B cell (primary cell): ENCODE measurements around the gene SAP30. TPM values are rescaled to one million over a fixed set of nuclear protein-coding genes. Genes with fewer than 3 reads are reported as not detected.

ENCODE experiments used
- ATAC-seq: fragments of 200-7000 bp; cut with Tn5 transposase; one replicate; pipeline ENCODE4 v1.10.0; 2021; ENCODE audit warnings: low read depth, mild to moderate bottlenecking, moderate number of reproducible peaks, moderate library complexity
- CTCF ChIA-PET: fragments of 350-600 bp; sonication (Branson Sonifier 250); formaldehyde crosslinking; loops from one replicate; lab custom pipeline; 2021; ENCODE audit warnings: antibody characterized with exemption, inconsistent platforms; lab: Charles Lee
- POLR2A ChIA-PET: fragments of 350-600 bp; sonication (Branson Sonifier 250); formaldehyde crosslinking; loops from one replicate; lab custom pipeline; 2021; ENCODE audit warnings: antibody characterized with exemption; lab: Charles Lee
- DNase-seq: peaks from one replicate; pipeline ENCODE4 v3.0.0; 2013
- H2AFZ ChIP-seq: 2 replicates; pipeline ENCODE4 v1.6.1; 2012; ENCODE audit warnings: mild to moderate bottlenecking, low read depth, low read length; ENCODE audit not compliant: insufficient read depth, poor library complexity, severe bottlenecking
- H3K27ac ChIP-seq, 2 donors: 1 replicate in 1 of 2; 2 replicates in 1 of 2; pipeline ENCODE4 v1.5.1; 2012 to 2013; ENCODE audit warnings: low read length in 2 of 2, mild to moderate bottlenecking in 2 of 2, moderate library complexity in 1 of 2
- H3K27me3 ChIP-seq, 4 experiments: fragments of 200-600 bp in 1 of 4; sonication (generic) in 1 of 4; replicated peaks in 1 of 4; 1 replicate in 2 of 4; 2 replicates in 2 of 4; pipeline versions ENCODE4 v1.6.1 to v1.7.0; 2013 to 2016; ENCODE audit warnings: low read length in 3 of 4, mild to moderate bottlenecking in 2 of 4, mixed read lengths in 1 of 4, moderate library complexity in 1 of 4; ENCODE audit not compliant: insufficient read depth in 4 of 4, control insufficient read depth in 3 of 4; ENCODE audit errors: control extremely low read depth in 1 of 4
- H3K36me3 ChIP-seq, 2 experiments: replicated peaks in 1 of 2; 1 replicate in 1 of 2; 2 replicates in 1 of 2; pipeline versions ENCODE4 v1.6.1 to v1.7.1; 2013; ENCODE audit warnings: low read length in 1 of 2; ENCODE audit not compliant: insufficient read depth in 2 of 2, control insufficient read depth in 1 of 2; ENCODE audit errors: control extremely low read depth in 1 of 2, extremely low read depth in 1 of 2
- H3K4me1 ChIP-seq, 2 donors: fragments of 200-600 bp in 1 of 2; sonication (generic) in 1 of 2; 1 replicate in 1 of 2; 2 replicates in 1 of 2; pipeline versions ENCODE4 v1.5.1 to v1.6.1; 2013 to 2017; ENCODE audit warnings: low read length in 2 of 2; ENCODE audit not compliant: control insufficient read depth in 2 of 2, insufficient read depth in 2 of 2
- H3K4me2 ChIP-seq: replicated peaks from 2 replicates; pipeline ENCODE3; 2012; ENCODE audit warnings: mild to moderate bottlenecking, low read depth, low read length; ENCODE audit not compliant: poor library complexity, severe bottlenecking
- H3K4me3 ChIP-seq, 5 experiments: fragments of 200-600 bp in 1 of 5; sonication (generic) in 1 of 5; 1 replicate in 3 of 5; 2 replicates in 2 of 5; pipeline versions ENCODE4 v1.5.1 to v1.7.0; 2011 to 2016; ENCODE audit warnings: low read length in 4 of 5, mild to moderate bottlenecking in 4 of 5, low read depth in 2 of 5, control low read depth in 1 of 5, moderate library complexity in 1 of 5; ENCODE audit not compliant: insufficient read depth in 1 of 5; ENCODE audit errors: control extremely low read depth in 1 of 5, extremely low read depth in 1 of 5
- H3K79me2 ChIP-seq: fragments of 200-600 bp; sonication (generic); one replicate; pipeline ENCODE4 v1.6.0; 2016; ENCODE audit warnings: low read length; ENCODE audit not compliant: control insufficient read depth, insufficient read depth
- H3K9ac ChIP-seq: fragments of 200-600 bp; sonication (generic); 2 replicates; pipeline ENCODE4 v1.6.1; 2017; ENCODE audit warnings: mild to moderate bottlenecking, low read length, moderate library complexity
- H3K9me3 ChIP-seq, 3 donors: one replicate each; pipeline versions ENCODE4 v1.6.1 to v1.7.1; 2013; ENCODE audit warnings: low read length in 2 of 3; ENCODE audit not compliant: control insufficient read depth in 2 of 3, insufficient read depth in 1 of 3; ENCODE audit errors: control extremely low read depth in 1 of 3
- H4K20me1 ChIP-seq: 2 replicates; pipeline ENCODE4 v1.6.0; 2012; ENCODE audit warnings: mild to moderate bottlenecking, low read length; ENCODE audit not compliant: insufficient read depth, control insufficient read depth, poor library complexity, severe bottlenecking
- H3K27ac Mint-ChIP-seq: one replicate; pipeline ENCODE4 v1.8.0; 2021; ENCODE audit warnings: mixed read lengths
- H3K27me3 Mint-ChIP-seq: one replicate; pipeline ENCODE4 v1.8.0; 2021; ENCODE audit warnings: mixed read lengths
- H3K4me1 Mint-ChIP-seq: one replicate; pipeline ENCODE4 v1.8.0; 2021; ENCODE audit warnings: mixed read lengths
- H3K4me3 Mint-ChIP-seq: one replicate; pipeline ENCODE4 v1.8.0; 2021; ENCODE audit warnings: mixed read lengths
- H3K9me3 Mint-ChIP-seq: one replicate; pipeline ENCODE4 v1.8.0; 2022; ENCODE audit warnings: mixed read lengths; ENCODE audit not compliant: insufficient read depth
- EZH2 ChIP-seq: IDR thresholded peaks from 2 replicates; pipeline ENCODE4 v1.6.1; 2012; ENCODE audit warnings: borderline replicate concordance, low read depth, mild to moderate bottlenecking, moderate library complexity, low read length; ENCODE audit not compliant: insufficient read depth, poor library complexity, severe bottlenecking
- WGBS: methylation state at CpG from one replicate; pipeline ENCODE4 v1.1.5; 2013; ENCODE audit warnings: missing lambda C conversion rate; ENCODE audit not compliant: insufficient coverage; 5-methylcytosine and 5-hydroxymethylcytosine counted together
- intact Hi-C: fragments of 100-400 bp; cut with micrococcal nuclease; formaldehyde crosslinking; loops from one replicate; pipeline ENCODE4 v1.10.0; 2022
- polyA plus RNA-seq: library from polyadenylated mRNA; depleted of rRNA; stranded (reverse); fragments of >200 nt; gene quantifications from 2 replicates; pipeline ENCODE4 v1.2.3, GENCODE V29; 2012
- total RNA-seq, 2 donors: library from RNA; stranded (reverse); fragments of 120-200 nt in 1 of 2; gene quantifications; 1 replicate in 1 of 2; 2 replicates in 1 of 2; pipeline versions ENCODE4 v1.2.3 to v1.2.4, GENCODE V29; 2013 to 2022
- TF ChIP-seq, protein P1 (sequence below): fragments of 200-600 bp; IDR thresholded peaks from one replicate; pipeline ENCODE4 v1.8.0; 2022; ENCODE audit warnings: antibody characterized with exemption, mild to moderate bottlenecking

Gene SAP30
- total and polyA plus RNA-seq, 2 donors (not counting 1 experiment from before 2014, with no cell fraction given): 2.5 to 3.5 TPM

DNA sequence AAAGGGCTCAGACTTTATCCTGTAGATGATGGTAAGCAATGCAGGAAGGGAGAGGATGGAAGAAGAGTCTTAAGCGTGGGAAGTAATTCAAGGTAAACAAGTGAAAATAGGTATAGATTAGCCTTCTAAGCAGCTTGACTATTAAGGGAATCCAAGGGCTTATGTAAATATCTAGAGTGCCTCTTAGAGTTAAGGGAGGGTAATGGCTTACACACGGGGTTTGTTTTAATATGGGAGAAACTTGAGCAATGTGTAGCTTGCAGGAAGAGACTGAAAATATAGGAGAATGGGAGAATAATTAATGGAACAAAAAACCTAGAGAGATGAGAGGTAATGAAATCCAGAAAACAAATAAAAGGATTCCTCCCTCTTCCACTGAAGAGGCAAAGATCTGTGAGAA, 12.8 kb upstream of the SAP30 start:
- no peaks in the 10 kb centered on the region for H3K9me3 Mint-ChIP-seq
- Histone ChIP-seq H3K4me1 (no peaks in the 10 kb centered on the region), H3K9me3 (peaks cover 0 to 4% (median 0%) of the 10 kb centered on the region in 3 donors), H3K4me2 (no peak overlapping the region), H3K27me3 (no peaks in the 10 kb centered on the region), H2AFZ (no peak overlapping the region), H3K27ac (no peak overlapping the region), H3K36me3 (no peaks in the 10 kb centered on the region), H3K9ac (no peak overlapping the region), H3K4me3 (no peak overlapping the region), H3K79me2 (no peaks in the 10 kb centered on the region), H4K20me1 (no peaks in the 10 kb centered on the region)
- H3K4me1 Mint-ChIP-seq: no peaks in the 10 kb centered on the region
- CTCF ChIA-PET: interaction anchor here (1.2 to 1.6 kb wide), 3 partner anchors 12 to 57 kb away, joined by 3 to 4 read pairs (median 3); no protein-coding TSS in a partner anchor
- H3K27me3 Mint-ChIP-seq: no peaks in the 10 kb centered on the region
- intact Hi-C loops: no loop called here
- no peak overlapping the region for H3K27ac Mint-ChIP-seq
- no peak overlapping the region for H3K4me3 Mint-ChIP-seq
- WGBS: 90% methylated on average over 2 of the region's 2 CpGs
- DNase-seq (no peak), ATAC-seq (no peak)
- TF ChIP-seq, protein P1, sequence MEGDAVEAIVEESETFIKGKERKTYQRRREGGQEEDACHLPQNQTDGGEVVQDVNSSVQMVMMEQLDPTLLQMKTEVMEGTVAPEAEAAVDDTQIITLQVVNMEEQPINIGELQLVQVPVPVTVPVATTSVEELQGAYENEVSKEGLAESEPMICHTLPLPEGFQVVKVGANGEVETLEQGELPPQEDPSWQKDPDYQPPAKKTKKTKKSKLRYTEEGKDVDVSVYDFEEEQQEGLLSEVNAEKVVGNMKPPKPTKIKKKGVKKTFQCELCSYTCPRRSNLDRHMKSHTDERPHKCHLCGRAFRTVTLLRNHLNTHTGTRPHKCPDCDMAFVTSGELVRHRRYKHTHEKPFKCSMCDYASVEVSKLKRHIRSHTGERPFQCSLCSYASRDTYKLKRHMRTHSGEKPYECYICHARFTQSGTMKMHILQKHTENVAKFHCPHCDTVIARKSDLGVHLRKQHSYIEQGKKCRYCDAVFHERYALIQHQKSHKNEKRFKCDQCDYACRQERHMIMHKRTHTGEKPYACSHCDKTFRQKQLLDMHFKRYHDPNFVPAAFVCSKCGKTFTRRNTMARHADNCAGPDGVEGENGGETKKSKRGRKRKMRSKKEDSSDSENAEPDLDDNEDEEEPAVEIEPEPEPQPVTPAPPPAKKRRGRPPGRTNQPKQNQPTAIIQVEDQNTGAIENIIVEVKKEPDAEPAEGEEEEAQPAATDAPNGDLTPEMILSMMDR: no peak
- TF ChIP-seq EZH2: no peak
- POLR2A ChIA-PET: no interaction called here

DNA sequence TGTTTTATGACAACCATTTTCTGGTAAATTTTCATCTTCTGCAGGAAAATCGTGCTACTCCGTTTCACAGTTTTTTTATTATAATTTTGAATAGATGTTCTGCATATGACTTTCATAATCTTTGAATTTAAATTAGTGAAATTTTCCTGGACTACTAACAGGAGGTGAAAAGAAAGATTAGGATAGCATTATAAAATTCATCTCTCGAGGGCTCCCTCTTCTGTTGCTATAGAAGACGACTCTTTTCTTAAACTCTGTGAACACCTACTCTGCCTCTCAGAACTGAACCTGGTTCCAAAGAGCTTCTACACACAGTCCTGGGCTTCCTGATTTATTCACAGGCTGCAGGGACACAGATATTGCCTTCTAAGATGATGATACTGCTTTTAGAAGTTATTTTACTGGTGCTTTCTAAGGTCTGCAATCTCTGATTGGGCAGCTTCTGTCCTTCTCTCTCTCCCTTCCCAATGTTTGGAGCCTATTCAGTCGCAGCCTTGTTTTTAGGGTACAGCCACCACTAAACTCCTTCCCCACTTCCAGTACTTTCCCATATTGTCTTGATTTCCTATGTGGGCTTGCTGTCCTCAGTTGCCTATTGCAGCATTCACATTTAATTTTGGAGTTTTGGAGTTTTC, 10.1 kb upstream of the SAP30 start:
- Histone ChIP-seq H3K4me1 (no peaks in the 10 kb centered on the region), H4K20me1 (no peaks in the 10 kb centered on the region), H3K4me2 (no peak overlapping the region), H3K36me3 (no peaks in the 10 kb centered on the region), H3K9ac (no peak overlapping the region), H2AFZ (no peak overlapping the region), H3K4me3 (no peak overlapping the region), H3K27ac (no peak overlapping the region), H3K79me2 (no peaks in the 10 kb centered on the region), H3K27me3 (no peaks in the 10 kb centered on the region), H3K9me3 (peaks cover 0 to 4% (median 0%) of the 10 kb centered on the region in 3 donors)
- TF ChIP-seq, protein P1: no peak
- TF ChIP-seq EZH2: no peak
- no peak for DNase-seq
- 88% methylated on average over 1 of the region's 5 CpGs for WGBS
- Mint-ChIP-seq H3K4me1 (no peaks in the 10 kb centered on the region), H3K9me3 (no peaks in the 10 kb centered on the region), H3K27me3 (no peaks in the 10 kb centered on the region), H3K27ac (no peak overlapping the region), H3K4me3 (no peak overlapping the region)
- POLR2A ChIA-PET: no interaction called here
- CTCF ChIA-PET: interaction anchor here (0.8 to 0.9 kb wide), 2 partner anchors 26 to 60 kb away, joined by 3 read pairs; partner anchors contain the start of gene HMGB2
- ATAC-seq: no peak
- intact Hi-C loops: no loop called here
